Mucosa of stomach (tissue), 1 donor: Measurements from ENCODE around the gene DEDD2.
A peak's percentile ranks its signal among the peaks of the same experiment; 100 is the strongest.

Experiments used
- H3K27me3 ChIP-seq: one replicate; pipeline ENCODE4 v1.7.0; 2013; ENCODE audit warnings: mild to moderate bottlenecking, low read length; ENCODE audit not compliant: control insufficient read depth, insufficient read depth
- H3K36me3 ChIP-seq: one replicate; pipeline ENCODE4 v1.7.0; 2013; ENCODE audit warnings: low read length; ENCODE audit not compliant: control insufficient read depth, insufficient read depth
- H3K4me1 ChIP-seq: one replicate; pipeline ENCODE4 v1.7.0; 2013; ENCODE audit warnings: mild to moderate bottlenecking, low read length; ENCODE audit not compliant: control insufficient read depth, insufficient read depth
- H3K4me3 ChIP-seq: one replicate; pipeline ENCODE4 v1.7.0; 2013; ENCODE audit warnings: low read length
- H3K9ac ChIP-seq: one replicate; pipeline ENCODE4 v1.7.0; 2013; ENCODE audit warnings: mild to moderate bottlenecking, low read length, moderate library complexity
- H3K9me3 ChIP-seq: one replicate; pipeline ENCODE4 v1.7.0; 2013; ENCODE audit warnings: mild to moderate bottlenecking, low read length, moderate library complexity; ENCODE audit not compliant: control insufficient read depth
- donor health status: Pancreatic carcinoma.

DEDD2 gene

GRCh38 chr19:42252365-42253244 lies 35.1 kb upstream of the DEDD2 start:
- peak overlapping the region; percentile 50 for H3K4me3 ChIP-seq
- H3K9me3 ChIP-seq = no peaks in the 10 kb centered on the region
- peak overlapping the region; percentile 80 for H3K9ac ChIP-seq
- peaks cover 36% of the 10 kb centered on the region for H3K4me1 ChIP-seq
- H3K36me3 ChIP-seq = no peaks in the 10 kb centered on the region
- H3K27me3 ChIP-seq = no peaks in the 10 kb centered on the region

DNA sequence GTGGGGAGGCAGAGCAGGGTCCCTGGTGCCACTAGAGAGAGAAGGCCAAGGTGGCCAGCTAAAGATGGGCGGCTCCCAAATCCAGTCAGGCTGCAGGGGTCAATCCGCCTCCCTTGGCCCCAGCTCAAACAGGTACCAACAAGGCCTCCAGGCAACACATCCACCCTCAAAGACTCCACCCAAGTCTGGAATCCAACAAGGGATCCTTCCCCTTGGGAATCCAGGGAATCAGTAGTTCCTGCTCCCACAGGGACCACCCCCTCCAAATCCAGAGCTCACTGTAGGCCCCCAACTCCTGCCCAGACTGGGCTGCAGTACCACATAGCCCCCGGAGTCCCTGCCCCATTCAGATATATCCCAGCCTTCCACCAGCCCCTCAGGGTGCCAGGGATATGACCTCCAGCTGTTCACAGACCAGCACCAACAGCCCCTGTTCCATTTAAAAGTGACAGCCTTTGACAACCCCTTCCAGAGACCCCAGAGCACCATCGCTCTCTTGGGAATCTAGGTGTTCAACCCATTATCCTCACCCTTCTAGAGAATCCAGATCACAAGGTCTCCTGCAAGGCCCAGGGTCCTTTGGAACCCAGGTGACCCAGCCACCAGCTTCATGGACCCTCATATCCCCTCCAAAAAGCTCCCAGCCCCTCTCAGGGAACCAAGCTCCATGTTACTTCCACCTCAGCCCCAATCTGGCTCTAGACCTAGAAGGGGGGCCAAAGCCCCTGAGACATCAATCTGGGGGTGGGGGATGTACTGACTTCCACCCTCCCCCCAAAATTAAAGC lies 34.3 kb upstream of the DEDD2 start:
- H3K27me3 ChIP-seq = no peaks in the 10 kb centered on the region
- H3K36me3 ChIP-seq = no peaks in the 10 kb centered on the region
- H3K4me3 ChIP-seq = no peak overlapping the region
- peak overlapping the region; percentile 53 for H3K9ac ChIP-seq
- H3K9me3 ChIP-seq = no peaks in the 10 kb centered on the region
- peaks cover 36% of the 10 kb centered on the region for H3K4me1 ChIP-seq

- Histone ChIP-seq H3K4me3 (no peak overlapping the region), H3K4me1 (peaks cover 36% of the 10 kb centered on the region), H3K36me3 (no peaks in the 10 kb centered on the region), H3K27me3 (no peaks in the 10 kb centered on the region), H3K9ac (peak overlapping the region; percentile 53), H3K9me3 (no peaks in the 10 kb centered on the region)
Measured at GRCh38 chr19:42250666-42251531, 33.4 kb upstream of the DEDD2 start.

DNA sequence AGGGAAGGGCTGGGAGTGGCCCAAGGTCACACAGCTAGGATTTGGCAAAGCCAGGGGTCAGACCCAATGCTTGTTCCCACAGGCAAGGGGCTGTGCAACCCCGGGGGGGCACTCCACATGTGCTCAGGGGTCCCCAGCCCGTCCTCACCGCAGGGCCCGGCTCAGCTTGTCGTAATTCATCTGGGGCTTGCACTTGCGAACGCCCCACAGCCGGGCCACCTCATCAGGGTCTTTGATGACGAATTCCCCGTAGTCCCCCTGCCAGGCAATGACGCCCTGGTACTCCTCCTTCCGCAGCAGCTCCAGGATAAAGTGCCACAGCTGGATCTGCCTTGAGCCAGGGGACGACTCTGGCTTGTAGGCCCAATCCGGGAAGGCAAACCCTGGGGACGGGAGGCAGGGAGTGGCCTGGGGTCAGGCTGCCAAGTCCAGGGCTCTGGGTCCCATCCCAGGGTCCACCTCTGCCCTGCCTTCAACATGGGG lies 32.7 kb upstream of the DEDD2 start:
- Histone ChIP-seq H3K36me3 (no peaks in the 10 kb centered on the region), H3K9ac (peak overlapping the region; percentile 48), H3K9me3 (no peaks in the 10 kb centered on the region), H3K4me3 (no peak overlapping the region), H3K27me3 (no peaks in the 10 kb centered on the region), H3K4me1 (peaks cover 31% of the 10 kb centered on the region)

DNA sequence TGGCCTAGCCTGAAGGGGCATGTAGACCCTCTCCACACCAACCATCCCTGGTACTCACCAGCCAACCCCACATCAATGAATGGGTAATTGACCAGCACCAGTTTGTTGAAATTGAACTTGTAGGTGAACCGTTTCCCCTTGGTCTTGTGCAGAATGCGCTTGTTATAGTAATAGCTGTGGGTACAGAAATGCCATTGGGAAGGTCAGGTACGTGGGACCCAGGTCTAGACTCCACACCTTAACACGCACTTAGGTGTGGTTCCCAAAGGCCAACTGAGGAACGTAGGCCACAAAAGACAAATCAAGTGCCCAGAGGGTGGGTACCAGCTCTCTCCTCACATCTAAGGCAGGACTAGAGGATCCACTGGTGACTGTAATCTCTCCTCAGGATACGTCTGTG lies 32.3 kb upstream of the DEDD2 start:
- H3K4me3 ChIP-seq = no peak overlapping the region
- H3K4me1 ChIP-seq = peaks cover 35% of the 10 kb centered on the region
- no peaks in the 10 kb centered on the region for H3K9me3 ChIP-seq
- H3K9ac ChIP-seq = no peak overlapping the region
- no peaks in the 10 kb centered on the region for H3K27me3 ChIP-seq
- H3K36me3 ChIP-seq = no peaks in the 10 kb centered on the region

DNA sequence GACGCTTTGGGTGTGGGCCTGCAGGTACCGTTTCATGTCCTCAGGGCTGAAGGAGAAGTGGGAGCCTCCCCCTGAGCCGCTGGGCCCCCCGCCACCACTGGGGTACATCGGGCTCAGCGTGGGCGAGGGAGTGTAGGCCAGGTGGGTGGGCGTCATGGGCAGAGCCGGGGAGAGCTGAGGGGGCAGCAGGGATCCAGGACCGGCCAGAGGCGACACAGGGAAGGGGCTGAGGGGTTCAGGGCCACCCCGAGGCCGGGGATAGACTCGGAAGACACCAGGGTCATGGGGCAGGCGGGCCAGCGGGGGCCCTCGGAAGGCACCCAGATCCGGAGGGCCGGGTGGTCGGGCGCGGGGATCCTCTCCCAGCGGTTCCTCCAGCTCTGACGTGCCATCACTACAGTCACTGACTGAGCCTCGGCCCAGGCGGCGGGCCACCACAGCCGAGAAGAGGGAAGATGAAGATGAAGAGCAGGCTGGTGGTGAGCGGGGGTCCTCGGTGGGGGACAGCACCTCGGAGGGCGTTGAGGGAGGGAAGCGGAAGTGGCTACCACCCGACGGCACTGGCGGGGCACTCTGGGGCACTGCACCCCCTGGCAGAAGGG lies 31.8 kb upstream of the DEDD2 start:
- Histone ChIP-seq H3K4me1 (peaks cover 35% of the 10 kb centered on the region), H3K36me3 (no peaks in the 10 kb centered on the region), H3K27me3 (no peaks in the 10 kb centered on the region), H3K9ac (no peak overlapping the region), H3K4me3 (no peak overlapping the region), H3K9me3 (no peaks in the 10 kb centered on the region)

- Histone ChIP-seq H3K9me3 (no peaks in the 10 kb centered on the region), H3K4me3 (no peak overlapping the region), H3K4me1 (peaks cover 35% of the 10 kb centered on the region), H3K9ac (no peak overlapping the region), H3K27me3 (no peaks in the 10 kb centered on the region), H3K36me3 (no peaks in the 10 kb centered on the region)
Measured at GRCh38 chr19:42248270-42249148, 31.0 kb upstream of the DEDD2 start.

- H3K4me1 ChIP-seq = peaks cover 31% of the 10 kb centered on the region
Measured at GRCh38 chr19:42247640-42248199, 30.2 kb upstream of the DEDD2 start.

GRCh38 chr19:42246922-42247639 lies 29.6 kb upstream of the DEDD2 start:
- H3K4me1 ChIP-seq = peaks cover 26% of the 10 kb centered on the region
- H3K9ac ChIP-seq = no peak overlapping the region
- no peaks in the 10 kb centered on the region for H3K27me3 ChIP-seq

More at GRCh38 chr19:42247640-42248199, 30.2 kb upstream of the DEDD2 start:
- Histone ChIP-seq H3K9ac (no peak overlapping the region), H3K9me3 (no peaks in the 10 kb centered on the region), H3K27me3 (no peaks in the 10 kb centered on the region), H3K4me3 (no peak overlapping the region), H3K36me3 (no peaks in the 10 kb centered on the region)

More at GRCh38 chr19:42246922-42247639, 29.6 kb upstream of the DEDD2 start:
- Histone ChIP-seq H3K9me3 (no peaks in the 10 kb centered on the region), H3K4me3 (no peak overlapping the region), H3K36me3 (no peaks in the 10 kb centered on the region)
